GM18499 (cell line): ENCODE measurements around the gene HOXA2.

Experiments
- ATAC-seq: cut with Tn5 transposase; IDR thresholded peaks from one replicate; pipeline ENCODE4 v1.9.1; 2021; ENCODE audit warnings: moderate number of reproducible peaks; ENCODE audit not compliant: insufficient read depth, unreplicated experiment

The HOXA2 gene

DNA sequence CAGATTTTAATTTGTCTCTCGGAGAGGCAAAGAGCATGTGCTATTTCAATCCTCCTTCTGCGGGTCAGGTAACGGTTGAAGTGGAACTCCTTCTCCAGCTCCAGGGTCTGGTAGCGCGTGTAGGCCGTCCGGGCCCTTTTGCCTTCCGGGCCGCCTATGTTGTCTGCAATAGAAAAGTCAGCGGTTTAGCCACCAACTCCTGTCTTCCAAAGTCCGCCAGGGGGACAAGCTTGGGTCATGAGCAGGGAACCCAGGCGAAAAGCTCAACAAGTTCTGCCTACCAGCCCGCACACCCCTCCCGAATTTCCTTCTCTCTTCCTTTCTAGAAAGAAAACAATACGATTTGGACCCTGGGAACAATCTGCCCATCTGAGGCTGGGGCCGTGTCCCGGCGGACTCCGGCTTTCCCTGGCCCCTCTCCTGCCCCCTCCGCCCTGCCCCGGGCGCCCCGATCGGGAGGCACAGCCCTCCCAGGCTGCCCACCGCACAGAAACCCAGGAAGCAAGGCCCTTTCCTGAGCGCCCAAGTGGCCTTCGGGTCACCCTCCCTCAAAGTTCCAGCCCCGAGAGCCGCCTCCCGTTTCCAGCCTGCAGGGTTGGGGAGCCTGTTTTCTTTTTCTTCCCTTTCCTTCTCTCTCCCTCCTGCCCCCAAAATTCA is 39.6 kb upstream of the HOXA2 start:
- no peak for ATAC-seq

DNA sequence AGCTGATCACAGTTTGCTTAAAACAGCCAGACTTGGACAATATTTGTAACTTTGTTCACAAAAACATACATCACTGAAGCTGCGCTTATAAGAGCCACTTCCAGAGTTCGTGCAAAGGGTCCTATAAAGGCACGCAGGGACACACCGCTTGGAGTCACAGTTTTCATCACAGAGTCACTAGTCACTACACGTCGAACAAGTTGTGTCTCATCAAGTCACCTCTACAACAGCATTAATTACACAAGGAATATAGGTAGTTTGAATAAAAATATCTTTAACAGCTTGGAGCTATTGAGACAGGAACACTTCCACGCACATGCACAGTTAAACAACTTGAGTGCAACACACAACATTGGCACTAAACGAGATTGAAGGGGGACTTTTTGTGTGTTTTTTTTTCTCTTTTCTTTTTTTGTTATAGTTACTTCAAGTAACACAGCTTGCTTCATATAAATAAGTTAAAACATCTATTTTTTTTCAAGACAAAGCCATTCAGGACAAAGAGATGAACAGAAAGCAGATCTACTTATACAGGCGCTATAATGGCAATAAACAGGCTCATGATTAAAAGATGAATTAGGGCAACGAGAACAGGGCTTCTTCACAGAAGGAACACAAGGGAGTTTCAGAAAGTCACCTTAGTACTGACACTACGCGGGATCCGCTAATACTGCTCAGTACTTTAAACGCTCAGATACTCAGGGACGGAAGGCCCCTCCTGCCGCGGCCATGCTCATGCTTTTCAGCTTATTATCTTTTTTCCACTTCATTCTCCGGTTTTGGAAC is 38.8 kb upstream of the HOXA2 start:
- ATAC-seq = no peak

DNA sequence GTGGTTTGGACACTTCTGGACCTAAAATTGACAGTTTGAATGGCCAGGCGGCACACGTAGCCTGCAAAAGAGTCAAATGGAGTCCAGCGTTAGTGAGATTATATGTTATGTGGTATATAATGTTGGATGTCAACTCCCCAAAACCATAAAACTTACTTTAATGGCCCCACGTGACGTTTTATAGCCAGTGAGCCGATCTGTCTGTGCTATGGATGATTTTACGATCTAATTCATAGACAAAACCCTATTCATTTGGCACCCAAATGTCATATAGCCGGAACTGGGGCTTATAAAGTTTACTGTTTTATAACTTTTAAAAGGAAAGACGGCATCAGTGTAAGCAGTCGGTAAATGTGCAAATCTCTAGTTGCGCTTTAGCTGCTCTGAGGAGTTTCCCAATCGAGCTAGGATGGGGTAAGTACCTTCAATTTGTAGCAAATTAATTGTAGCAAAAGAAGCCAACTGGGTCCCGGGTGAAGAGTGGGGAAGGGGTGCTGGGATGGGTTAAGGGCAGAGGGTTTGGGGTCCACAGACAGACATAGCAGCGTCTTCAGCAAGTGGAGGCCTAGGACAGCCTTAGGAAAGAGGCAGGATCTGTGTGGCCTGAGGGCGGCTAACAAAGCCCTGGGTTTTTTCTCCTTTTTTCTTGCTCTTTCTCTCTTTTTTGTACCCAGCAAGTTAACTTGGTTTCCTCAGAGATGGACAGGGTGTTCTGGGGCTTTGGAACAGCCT is 37.8 kb upstream of the HOXA2 start:
- ATAC-seq = no peak

GRCh38 chr7:27139334-27140125 is 37.0 kb upstream of the HOXA2 start:
- ATAC-seq = no peak

DNA sequence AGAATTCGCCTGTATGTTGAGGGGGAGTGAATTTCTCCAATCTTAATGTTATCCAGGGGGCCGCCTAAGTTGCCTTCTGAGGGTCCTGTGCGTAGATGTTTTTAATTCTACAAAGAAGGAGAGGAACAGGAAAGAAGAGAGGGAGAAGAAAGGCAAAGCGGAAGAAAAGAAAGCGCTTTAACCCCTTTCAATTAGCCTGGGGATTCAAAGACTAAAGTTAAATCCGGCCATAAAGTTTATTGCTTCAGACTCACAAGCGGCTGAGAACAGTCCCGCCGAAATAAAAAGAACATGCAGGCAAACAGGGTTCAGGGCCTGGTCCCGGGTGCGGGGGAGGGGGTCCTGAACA is 36.5 kb upstream of the HOXA2 start:
- ATAC-seq = no peak

- no peak for ATAC-seq
Observed at GRCh38 chr7:27138472-27138871, 36.0 kb upstream of the HOXA2 start.

DNA sequence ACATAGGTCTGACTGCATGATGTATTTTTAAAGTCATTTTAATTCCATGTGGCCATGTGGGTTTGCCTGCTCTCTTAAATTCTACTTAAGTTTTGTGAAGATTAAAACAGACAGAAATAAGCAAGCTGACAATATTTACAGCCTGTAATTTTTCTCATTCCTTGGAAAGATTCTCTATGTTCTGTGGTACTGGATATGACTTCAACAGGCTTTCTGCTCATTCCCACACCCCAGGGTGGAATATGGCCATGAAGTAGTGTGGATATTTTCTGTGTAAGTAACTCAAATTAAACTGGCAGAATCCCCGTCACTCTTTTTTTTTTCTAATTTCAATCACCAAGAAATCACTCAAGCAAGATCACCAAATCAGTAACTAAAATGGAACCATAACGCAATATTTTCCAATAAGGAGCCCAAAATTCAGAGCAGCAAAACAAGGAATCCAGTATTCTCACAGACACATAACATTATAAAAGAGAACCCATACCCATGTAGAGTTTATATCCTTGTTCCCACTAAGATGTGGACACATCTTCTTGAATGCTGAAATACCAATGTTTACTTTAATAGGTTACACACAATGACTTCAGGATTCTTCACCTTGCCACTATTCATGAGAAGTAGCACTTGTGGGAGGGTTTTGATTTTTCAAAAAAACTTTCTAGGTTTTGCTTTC is 35.3 kb upstream of the HOXA2 start:
- ATAC-seq = no peak

- ATAC-seq = no peak
Observed at GRCh38 chr7:27134392-27134791, 31.9 kb upstream of the HOXA2 start.

GRCh38 chr7:27133409-27134231 is 31.1 kb upstream of the HOXA2 start:
- no peak for ATAC-seq

DNA sequence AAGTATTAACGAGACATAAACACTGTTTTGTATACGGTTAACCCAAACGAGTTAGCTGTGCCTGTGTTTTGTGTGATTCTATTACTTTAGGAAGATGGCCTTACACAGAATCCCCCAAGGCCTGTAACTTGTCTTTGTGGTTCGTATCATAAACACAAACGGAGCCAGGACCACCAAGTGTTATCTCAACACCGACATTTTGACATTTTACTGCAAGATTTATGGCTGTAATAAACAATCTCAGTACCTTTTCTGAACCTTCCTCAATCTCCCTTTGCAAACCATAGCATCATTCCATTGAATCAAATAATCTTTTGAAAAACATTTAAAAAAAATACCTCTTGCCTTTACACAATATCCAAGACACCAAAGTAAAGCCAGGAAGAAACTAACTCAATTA is 30.5 kb upstream of the HOXA2 start:
- ATAC-seq = no peak

- no peak for ATAC-seq
Observed at GRCh38 chr7:27132214-27132613, 29.7 kb upstream of the HOXA2 start.

- no peak for ATAC-seq
Observed at GRCh38 chr7:27131390-27131819, 28.9 kb upstream of the HOXA2 start.

DNA sequence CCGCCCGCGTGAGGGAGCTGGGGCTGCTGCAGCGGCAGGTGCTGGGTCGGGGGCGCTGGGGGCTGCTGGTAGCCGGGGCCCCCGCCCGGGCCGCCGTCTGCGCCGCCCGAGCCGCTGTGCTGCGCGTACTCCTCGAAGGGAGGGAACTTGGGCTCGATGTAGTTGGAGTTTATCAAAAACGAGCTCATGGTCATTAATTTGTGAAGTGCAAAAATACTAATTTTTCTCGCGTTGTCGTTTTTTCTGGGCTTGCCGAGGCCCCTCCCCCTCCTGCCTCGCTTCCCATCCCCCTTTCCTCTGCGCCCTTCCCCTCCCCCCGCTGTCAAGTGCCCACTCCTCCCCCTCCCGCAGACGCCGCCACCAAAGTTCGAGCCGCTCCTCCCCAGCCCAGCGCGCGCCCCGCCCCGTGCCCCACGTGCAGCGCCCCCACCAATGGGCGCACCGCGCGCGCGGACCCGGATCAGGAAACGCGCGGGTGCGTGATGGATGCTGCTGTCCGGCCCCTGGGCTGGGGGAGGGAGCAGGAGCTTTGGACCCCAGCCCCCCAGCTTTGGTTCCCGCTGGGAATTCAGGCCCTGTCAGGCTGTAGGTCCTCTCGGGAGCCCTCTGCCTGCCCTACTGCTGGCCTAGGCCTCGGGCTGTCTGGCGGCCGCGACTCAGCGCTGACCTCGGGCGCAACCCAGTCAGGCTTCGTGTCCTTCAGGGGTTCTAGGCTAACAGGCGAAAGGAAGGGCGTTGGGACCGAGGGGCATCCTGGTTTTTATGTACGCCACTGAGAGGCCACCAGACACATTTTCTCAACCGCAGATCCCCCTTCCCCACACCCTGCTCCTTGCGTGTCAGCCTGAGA is 28.3 kb upstream of the HOXA2 start, which contains the start of gene HOXA4:
TSS of gene HOXA4 (minus strand) at position 218 of the 850 bp plus-strand sequence. CDS start at position 194, 24 bp downstream.
- ATAC-seq = no peak

DNA sequence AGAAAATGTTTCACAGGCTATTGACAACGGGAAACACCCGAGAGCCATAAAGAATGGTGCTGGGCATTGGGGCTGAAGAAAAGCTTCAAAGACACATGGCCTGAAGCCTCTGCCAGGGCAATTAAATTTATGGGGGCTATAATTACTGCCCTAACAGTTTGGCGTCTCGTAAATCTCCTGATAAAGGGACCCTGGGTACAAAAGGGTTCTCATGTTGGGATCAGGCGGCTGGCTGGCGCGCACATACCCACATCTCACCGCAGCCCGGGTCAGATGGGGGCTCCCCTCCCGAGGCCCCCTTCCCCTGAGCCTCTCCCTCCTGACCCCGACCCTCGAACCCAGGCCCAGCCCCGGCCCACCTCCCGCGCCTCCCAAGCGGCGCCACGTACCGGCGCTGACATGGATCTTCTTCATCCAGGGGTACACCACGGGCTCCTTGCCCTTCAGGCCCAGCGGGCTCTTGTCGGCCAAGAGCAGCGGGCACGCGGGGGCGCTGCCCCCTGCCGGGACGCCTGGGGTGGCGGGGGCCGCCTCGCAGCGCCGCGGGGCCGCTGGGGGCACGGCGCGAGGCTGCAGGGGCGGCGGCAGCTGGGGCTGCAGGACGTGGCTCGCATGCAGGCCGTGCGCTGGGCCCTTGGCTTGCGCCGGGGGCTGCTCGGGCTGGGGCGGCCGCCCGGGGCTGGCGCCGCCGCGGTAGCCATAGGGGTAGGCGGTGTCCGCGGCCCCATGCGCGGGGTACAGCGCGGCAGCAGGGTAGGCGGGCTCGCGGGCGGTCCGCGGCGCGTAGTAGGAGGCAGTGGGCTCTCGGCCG is 27.5 kb upstream of the HOXA2 start:
- ATAC-seq = no peak

DNA sequence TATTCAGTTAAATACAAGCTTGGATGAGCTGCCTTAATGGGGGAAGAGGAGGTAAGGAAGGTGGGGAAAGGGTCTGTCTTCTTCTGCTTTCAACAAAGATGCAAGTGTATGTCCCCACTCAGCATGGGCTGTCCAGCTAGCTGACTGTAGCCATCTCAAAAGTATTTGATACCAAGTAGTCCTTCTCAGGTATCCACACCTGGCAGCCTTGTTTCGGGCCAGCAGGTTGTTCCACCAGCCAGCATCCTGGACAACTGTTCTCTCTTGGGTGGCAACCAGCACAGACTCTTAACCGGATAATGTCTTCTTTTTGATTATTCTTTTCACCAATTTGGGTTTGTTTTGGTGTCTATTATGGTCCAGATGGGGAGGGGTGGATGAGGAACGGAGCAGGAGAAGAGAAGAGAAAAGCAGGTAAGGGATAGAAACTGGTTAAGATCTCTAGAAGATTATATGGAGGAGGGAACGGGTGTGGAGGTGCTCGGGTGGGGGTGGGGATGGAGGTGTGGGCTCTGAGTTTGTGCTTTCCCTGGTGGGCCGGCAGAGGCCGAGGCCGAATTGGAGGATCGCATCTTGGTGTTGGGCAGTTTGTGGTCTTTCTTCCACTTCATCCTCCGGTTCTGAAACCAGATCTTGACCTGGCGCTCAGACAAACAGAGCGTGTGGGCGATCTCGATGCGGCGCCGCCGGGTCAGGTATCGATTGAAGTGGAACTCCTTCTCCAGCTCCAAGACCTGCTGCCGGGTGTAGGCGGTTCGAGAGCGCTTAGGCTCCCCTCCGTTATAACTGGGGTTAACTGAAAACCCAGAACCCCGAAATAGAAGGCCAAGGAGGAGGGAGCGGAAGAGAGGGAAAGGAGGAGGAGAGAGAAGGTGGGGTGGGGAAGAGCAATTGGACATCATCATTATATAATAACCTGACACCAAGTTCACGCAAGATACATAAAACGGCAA is 26.6 kb upstream of the HOXA2 start:
- ATAC-seq = no peak

- ATAC-seq = no peak
Observed at GRCh38 chr7:27128034-27128433, 25.6 kb upstream of the HOXA2 start.
